Ramos (cell line): ENCODE data around the gene DLST.

Experiments
- in situ Hi-C: fragments of 300-500 bp; cut with MboI; formaldehyde crosslinking; loops from one replicate; pipeline ENCODE4 v1.14.3; 2022; ENCODE audit warnings: low sequenced_read_pairs; ENCODE audit not compliant: unreplicated experiment

Gene DLST

DNA sequence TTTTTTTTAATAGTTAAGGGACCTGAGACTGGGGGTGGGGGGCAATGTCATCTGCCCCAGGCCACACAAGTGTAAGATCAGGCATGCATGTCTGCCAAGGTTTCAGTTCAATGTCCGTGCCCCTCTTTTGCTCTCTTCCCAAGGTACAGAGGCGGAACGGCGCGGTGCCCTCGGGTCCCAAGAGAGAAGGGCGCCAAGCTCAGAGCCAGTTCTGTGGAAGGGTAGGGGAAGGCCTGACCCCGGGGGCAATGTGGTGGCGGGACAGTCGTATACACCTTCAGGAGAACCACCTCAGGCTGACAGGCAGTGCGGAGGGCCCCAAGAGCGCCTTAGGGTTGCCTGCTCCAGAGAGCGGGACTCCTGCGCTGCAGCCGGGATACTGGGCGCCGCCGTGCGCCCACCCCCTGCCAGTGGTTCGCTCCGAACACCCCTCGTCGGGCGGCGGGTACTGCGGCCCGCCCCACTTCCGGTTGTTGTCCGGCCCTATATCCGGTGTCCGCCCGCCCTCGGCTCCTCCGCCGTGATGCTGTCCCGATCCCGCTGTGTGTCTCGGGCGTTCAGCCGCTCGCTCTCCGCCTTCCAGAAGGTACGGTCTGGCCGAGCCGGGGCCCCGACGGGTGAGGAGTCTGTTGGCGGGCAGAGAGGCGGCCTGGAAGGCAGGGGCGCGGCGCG is at the start of gene DLST:
Gene DLST (plus strand): TSS at position 486 of the 672 bp plus-strand sequence. CDS start 38 bp downstream, at position 524.
- in situ Hi-C loops = no loop called here

DNA sequence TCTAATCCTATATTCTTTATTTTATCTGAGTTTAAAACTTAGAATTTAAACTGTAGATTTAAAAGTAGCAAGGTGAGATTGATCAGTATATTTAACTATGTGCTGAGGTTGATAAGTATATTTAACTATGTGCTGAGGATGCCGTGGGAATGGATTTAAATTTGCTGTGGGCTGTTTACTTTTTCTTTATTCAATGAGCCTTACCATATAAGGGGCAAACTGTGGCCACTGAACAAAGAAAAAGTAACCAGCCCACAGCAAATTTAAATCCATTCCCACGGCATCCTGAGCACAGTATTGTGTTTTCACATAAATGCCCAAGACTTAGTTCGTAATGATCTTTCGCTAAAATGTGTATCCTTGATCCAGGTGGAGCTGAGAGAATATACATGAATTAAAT is 48.9 kb upstream of the DLST start:
- in situ Hi-C loops = no loop called here

DNA sequence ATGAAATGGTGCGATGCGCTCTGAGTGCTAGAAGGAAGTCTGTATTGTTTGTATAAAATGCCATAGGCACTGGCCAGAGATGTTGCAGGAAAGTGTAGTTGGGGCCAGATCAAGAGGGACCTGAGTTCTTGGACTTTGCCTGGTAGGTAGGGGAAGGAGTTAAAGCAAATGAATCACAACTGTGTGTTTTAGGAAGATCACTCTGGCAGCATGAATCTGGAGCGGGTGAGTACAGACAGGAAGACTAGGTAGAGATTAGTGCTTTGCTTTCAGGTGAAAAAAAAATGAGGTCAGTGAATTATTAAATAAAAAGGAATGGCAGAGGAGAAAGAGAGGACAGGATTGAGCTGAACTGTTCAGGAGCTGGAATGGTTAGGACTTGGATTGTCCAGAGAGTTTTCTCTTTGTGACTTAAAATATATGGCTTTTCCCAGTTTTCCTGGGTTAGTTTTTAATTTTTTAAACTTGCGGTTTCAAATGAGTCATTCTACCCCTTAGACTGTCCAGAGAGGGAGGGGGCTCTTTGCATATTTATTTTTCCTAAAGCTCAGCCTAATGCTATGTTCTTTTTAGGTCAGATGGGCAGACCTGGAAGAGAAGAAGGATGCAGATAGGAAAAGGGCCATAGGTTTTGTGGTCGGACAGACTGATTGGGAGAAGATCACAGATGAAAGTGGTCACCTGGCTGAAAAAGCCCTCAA is 46.9 kb upstream of the DLST start:
- in situ Hi-C loops = no loop called here

DNA sequence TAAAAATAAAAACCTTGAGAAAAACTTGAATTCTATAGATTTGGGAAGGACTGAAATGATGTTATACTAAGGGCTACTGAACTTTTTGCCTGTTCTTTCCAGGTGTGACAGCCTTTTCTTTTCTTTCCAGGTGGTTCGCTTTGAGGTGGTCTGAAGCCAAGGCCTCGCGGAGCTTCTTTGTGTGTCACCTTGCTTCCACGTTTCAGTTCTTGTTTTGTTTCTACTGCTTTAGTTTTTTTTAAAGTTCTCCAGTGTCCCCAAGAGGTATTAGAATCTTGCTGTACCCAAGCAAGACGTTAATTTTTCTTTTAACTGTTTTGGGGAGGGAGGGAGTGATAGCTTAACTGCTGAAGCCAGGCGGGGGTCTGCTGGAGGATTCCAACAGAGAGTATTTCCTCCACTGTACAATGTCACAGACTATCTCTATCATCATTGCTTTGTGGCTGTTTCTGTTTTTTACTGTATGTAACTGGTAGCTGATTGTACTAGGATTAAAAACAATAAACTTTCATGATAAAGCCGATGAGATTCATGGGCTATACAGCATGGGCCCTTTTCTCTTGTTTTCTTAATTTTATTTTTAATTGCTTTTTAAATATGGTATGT is 46.0 kb upstream of the DLST start:
- in situ Hi-C loops = no loop called here

DNA sequence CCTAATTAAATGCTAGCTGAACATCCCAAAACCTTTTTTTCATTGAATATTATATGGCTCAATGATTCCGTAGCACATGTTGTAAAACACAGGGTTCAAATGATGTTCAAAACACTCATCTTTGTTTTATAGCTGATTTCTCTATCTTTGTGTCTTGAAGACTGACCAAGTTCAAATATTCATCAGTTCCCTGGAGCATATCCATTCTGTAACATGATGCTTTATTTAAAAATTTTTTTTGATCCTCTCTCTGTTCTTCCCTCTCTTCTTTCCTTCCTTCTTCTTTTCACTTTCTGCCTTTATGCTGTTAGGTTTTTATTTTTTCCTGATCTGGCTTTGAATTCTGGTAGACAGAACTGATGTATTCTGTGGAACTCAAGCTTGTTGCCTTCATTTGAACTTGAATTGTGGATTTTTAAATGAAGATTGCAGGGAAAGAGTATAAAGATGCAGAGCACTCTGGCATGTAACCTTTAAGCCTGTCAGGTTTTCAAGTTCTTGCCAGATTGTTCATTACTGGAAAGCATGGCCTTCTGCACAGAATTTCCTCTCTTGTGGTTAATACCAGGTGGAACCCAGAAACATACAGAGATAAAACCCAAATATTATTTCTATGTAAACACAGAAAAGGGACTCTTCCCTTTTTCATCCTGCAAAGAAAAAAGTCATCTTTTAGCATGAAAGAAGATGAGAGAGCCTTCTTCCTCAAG is 45.3 kb upstream of the DLST start:
- in situ Hi-C loops = no loop called here

DNA sequence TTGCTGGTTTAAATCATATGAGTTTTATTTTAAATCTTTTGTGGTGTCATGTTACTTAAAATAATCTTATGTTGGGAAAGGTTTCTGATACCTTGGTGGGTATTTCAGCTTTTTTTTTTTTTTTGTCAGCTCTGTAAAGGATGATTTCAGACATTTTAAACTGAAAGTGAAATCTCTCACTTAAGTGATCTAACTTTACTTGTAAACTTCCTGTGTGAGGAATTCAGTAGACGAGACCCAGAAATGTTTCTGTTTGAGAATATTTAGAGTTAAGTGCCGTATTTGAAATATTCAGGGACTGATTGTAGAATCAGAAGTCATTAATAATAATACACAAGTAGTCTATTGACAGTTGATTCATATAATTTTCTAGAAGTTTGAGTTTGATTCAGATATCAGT is 43.5 kb upstream of the DLST start:
- in situ Hi-C loops = no loop called here

DNA sequence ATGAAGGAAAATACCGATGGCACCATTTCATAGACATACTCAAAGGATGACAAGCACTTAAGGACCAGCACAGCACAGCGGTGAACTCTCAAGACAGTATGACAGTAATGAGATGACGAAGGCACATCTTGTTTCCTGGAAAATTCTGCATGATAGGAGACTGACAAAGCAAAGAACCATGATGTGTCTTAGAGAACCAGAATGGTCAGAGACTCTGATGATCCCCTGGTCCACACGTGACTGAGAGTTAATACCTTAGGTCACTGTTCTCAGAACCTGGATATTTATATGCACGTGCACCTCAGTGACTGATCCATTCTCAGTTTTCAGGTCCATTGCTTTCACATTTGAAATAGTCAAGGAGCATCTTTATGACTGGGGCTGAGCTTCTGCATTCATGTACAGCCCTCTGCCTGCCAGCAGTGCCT is 41.1 kb upstream of the DLST start:
- in situ Hi-C loops = no loop called here

DNA sequence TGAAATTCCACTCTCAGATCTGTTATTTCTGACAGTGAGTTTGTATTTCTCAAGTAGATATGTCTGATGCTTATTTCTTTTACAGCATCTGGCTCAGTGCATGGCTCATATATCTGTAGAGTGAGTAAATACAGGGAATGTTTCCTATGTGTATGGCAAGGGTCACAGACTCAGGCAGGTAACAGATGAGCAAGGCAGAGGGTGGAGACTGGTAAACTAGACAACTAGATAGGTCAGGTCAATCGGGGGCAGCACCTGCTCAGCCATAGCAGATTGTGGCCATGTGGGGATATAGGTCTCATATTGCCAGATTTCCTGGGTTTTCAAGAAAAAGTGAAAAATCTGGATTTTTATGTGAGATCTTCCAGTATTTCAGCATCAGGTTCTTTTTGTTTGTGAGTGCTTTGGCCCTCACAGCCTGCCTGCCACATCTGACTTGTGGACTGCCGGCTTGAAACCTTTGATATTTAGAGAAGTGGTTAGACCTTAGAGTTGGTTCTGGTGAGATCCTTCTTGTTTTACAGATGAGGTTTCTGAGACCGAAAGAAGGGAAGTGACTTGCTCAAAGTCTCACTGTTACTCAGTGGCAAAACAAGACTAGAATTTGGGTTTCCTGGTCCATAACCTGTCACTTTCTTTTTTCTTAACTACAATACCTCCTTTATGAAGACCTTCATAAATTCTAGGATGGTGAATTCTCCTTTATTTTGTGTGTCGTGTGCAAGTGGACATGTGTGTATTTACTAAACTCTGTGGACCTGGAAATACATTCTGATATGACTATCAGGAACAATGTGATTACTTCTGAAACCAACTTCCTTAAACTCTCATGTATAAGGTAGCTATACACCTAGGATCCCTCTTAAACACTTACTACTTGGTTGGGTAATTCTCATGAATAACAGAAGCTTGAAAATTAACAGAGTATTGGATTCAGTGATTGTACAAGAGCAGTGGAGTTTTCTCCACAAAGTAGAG is 40.2 kb upstream of the DLST start:
- in situ Hi-C loops = no loop called here

DNA sequence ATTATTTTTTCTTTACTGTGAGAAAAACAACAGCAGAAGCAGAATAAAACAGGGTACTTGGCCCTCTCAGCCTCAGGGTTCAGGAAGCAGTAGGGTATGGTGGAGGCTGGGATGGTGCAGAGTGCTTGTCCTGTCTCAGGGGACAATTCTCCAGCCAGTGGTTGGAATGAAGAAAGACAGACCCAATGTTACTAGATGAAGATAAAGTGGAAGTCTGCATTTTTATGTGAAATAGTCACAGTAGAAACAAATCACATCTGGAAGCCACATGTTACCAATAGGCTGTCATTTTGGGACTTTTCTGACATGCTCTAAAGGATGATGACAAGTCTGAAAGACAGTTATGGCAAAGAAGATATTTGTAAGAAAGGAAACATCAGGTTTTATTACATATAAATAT is 38.1 kb upstream of the DLST start:
- in situ Hi-C loops = no loop called here

DNA sequence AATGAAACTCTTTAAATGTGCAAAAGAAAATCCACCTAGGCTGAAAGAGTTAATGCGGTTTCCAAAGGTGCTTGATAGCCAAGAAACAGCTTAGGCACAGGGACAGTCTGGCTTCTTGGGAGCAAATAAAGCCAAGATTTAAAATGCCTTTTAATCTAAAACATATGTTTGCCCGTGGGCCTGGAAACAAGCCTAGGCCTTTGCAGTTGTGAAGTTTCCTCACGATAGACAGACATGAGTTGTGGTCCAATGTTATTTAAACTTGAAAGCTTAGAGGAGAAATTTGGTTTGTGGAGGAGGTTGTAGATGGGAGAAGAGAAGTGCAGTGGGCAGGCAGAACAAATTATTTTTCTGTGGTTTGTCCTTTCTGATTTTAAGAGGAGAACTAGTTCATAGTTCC is 35.5 kb upstream of the DLST start:
- in situ Hi-C loops = no loop called here

DNA sequence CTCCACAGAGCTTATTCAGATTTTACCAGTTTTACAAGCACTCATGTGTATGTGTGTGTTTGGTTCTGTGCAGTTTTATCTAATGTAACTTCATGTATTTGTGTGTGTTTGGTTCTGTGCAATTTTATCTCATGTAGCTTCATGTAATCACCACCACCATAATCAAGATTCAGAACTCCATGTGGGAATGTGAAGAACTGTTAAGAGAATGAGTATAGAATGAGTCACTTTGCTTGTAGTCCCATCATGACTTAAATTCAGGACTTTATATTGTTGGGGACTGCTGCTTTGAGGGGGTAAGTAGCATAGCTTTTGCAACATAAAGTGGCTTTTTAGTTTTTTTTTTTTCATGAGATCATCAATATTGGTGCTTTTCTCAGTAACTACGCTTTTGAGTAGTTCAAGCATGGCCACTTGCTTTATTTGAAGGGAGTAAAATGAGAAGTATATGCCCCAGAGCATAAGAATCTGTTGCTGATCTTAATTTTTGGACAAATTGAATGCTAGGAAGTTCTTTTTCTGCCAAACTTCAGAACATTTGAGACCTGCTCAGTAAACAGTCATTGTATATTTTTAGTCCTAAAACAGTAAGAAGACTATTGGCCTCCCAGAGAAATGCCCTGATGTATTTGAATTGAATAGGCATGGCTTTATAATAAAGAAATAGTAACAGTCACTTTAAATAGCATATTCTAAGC is 34.6 kb upstream of the DLST start:
- in situ Hi-C loops = no loop called here

DNA sequence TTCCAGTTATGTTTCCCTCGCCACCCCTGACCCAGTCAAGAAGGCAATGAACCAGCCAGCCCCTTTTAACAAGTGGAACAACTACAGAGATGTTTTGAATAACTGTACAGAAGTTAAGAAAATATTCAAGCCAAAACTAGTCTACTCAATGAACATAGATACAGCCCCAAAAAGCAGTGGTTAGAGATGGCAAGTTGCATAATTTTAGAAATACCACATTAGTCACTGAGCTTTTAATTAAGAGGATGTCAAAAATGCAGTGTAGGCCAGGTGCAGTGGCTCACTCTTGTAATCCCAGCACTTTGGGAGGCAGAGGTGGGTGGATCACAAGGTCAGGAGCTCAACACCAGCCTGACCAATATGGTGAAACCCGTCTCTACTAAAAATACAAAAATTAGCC is 32.9 kb upstream of the DLST start:
- in situ Hi-C loops = no loop called here

DNA sequence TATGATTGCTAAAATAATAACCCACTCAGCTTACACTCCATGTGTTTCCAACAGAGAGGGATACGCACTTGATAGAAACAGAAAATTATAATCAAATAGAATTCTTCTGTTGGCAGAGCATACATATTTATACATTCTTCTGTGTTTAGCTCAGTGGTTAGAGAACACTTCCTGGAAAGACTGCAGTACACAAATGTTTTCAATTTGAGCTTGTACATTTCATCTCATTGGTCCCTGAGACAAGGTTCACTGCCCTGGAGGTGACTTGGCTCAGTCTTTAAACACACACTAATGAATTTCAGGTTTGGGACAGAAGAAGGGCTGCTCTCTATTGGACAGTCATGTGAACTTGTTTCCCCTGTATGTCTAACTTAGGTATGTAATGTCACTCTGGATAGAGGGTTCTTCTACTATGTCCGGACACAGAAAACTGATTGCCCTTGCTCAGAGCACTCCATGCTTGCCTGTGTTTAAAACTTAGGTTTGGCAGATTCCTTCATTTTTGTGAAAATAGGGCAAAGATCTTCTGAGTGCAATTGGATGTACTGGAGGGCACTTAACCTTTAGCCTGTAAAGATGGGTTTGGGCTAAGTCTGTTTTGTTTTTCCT is 28.7 kb upstream of the DLST start:
- in situ Hi-C loops = no loop called here

DNA sequence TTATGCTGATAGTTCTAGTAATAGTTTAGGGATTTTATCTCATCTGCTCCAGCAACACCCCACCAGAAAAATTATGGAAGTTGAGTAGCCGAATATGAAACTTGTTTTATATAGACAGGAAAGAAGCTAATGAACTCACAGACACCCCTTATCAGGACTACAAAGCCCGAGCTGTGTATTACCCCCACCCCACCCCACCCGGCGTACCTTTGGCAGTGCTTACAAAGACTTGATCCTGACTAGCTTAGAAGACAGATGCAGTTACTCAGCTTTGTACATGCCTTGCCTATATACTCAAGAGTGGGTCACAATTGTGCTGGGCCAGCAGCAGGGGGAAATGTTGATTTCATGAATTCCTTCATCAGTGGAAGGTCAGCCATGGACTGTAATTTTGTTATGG is 28.1 kb upstream of the DLST start:
- in situ Hi-C loops = no loop called here

DNA sequence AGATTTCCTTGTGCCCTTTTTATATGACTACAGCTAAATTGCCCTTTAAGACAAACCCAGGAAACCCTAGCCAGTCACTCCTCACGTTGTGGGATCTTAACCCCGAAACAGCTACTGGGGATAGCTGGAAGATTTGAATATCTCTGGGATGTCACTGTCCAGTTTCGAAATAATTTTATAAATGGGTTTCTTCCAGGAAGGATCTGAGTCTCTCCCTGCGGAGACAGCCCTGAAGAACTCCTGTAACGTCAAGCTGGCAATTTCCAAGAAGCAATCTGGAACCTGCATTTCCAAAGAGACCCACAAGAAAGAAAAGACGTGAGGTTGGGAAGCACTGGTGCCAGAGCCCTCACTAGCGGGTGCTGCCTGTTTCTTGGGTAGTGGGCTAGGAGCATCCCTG is 26.7 kb upstream of the DLST start:
- in situ Hi-C loops = no loop called here

DNA sequence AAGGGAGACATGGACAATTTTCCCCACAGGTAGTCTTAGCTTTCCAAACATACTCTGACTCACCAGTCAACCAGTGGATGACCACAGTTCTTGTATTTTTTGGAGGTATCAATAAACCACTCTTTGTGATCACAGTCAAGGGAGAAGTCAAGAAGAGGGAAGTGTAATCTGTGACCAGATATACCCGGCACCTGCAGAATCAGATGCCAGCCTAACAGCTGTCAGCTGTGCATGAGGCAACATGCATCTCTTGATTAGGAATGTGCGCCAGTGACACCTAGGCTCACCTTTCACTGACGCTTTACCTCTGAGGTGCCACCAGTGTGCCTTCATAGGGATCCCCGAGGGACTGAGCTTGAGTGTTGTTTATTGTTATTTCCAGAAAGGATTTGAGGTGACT is 25.8 kb upstream of the DLST start:
- in situ Hi-C loops = no loop called here

DNA sequence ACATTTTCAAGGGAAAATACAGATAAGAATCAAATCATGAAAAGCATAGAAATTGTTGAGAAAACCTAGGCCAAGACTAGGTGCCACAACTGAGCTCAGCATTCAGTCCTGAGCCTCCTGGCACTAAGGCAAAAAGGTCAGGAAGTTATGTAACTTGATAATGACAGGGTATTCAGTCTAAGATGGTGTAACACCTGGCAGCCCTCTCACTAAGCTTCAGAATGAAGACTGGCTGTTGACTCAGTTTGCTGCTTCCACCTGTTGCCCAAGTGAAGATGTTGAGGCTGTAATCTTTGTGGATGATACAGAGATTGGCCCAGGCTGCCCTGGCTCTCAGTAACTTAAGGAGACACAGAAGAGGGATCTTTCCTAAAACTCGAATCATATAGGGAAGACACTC is 25.4 kb upstream of the DLST start:
- in situ Hi-C loops = no loop called here

DNA sequence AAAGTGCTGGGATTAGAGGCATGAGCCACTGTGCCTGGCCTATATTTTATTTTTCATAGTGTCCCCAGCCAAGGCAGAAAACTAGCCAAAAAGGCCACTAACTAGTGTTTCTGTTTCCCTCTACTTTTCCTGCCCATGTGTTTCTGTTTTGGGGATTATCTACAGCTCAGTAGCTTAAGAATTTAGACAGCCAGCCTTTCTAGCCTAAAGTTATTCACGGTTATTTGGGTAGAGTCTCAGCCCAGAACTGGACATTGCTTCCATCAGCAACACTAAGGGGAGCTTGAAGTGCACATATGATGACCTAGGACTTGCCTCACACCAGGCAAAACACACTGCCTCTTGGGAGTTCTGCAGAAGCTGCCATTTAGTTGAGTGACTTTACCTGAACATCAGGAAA is 23.7 kb upstream of the DLST start:
- in situ Hi-C loops = no loop called here
